ENCODE measurements around the gene HPN. TPM values are rescaled to one million over a fixed set of nuclear protein-coding genes. Genes with fewer than 3 reads are reported as not detected.

HPN gene
- polyA plus RNA-seq, 3 donors: 0.05 TPM; not detected in 2

DNA sequence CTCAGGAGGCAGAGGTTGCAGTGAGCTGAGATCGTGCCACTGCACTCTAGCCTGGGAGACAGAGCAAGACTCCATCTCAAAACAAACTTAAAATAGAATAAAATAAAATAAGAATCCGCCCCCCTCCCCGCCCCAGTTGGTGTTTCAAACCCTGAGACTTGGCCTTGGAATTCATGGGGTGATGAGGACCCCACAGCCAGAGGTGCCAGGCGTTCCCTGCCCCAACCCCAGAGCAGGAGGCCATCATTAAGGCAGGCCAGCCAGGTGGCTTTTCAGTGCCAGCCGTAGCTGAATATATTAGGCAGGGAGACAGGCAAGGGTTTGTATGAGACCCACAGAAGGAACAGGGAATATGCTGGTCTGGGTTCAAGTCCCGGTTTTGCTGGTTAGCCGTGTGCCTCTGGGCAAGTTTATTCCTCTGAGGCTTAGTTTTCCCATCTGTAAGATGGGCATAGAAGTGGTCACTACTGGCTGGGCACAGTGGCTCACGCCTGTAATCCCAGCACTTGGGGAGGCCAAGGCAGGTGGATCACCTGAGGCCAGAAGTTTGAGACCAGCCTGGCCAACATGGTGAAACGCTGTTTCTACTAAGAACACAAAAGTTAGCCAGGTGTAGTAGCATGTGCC lies 12.3 kb downstream of the HPN start:
- Mint-ChIP-seq H3K4me3 (no peak overlapping the region), H3K36me3 (no peaks in the 10 kb centered on the region), H3K4me1 (no peaks in the 10 kb centered on the region), H3K27ac (no peak overlapping the region), H3K9me3 (no peaks in the 10 kb centered on the region), H3K27me3 (ENCODE audit: low read depth in 3 of 3) (peaks cover 6 to 21% (median 15%) of the 10 kb centered on the region in 3 donors)
- no peak overlapping the region for H3K27ac ChIP-seq (ENCODE audit: low read depth in 1 of 2, low read length in 2 of 2)
- TF ChIP-seq, protein P1, sequence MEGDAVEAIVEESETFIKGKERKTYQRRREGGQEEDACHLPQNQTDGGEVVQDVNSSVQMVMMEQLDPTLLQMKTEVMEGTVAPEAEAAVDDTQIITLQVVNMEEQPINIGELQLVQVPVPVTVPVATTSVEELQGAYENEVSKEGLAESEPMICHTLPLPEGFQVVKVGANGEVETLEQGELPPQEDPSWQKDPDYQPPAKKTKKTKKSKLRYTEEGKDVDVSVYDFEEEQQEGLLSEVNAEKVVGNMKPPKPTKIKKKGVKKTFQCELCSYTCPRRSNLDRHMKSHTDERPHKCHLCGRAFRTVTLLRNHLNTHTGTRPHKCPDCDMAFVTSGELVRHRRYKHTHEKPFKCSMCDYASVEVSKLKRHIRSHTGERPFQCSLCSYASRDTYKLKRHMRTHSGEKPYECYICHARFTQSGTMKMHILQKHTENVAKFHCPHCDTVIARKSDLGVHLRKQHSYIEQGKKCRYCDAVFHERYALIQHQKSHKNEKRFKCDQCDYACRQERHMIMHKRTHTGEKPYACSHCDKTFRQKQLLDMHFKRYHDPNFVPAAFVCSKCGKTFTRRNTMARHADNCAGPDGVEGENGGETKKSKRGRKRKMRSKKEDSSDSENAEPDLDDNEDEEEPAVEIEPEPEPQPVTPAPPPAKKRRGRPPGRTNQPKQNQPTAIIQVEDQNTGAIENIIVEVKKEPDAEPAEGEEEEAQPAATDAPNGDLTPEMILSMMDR (IDR thresholded peaks at IDR 0.05): no peak
- DNase-seq: no peak
- no peak overlapping the region for H3K9ac ChIP-seq (ENCODE audit: insufficient read depth, low read length, poor library complexity, severe bottlenecking)
- H3K27me3 ChIP-seq (ENCODE audit: control insufficient read depth in 2 of 2, insufficient read depth in 2 of 2, low read length in 2 of 2): no peaks in the 10 kb centered on the region
- WGBS (ENCODE audit: insufficient coverage): 89% methylated on average over 6 of the region's 9 CpGs
- H4K20me1 ChIP-seq (ENCODE audit: insufficient read depth, low read length): no peaks in the 10 kb centered on the region
- no peaks in the 10 kb centered on the region for H3K36me3 ChIP-seq (replicated peaks in 1 of 2; ENCODE audit: control insufficient read depth in 1 of 2, insufficient read depth in 2 of 2, low read length in 2 of 2)
- no peaks in the 10 kb centered on the region for H3K79me2 ChIP-seq (ENCODE audit: insufficient read depth, low read length)
- no peaks in the 10 kb centered on the region for H3K9me3 ChIP-seq (replicated peaks in 1 of 2; ENCODE audit: control insufficient read depth in 1 of 2, insufficient read depth in 1 of 2, low read length in 2 of 2)
- H3K4me1 ChIP-seq (ENCODE audit: control insufficient read depth in 1 of 2, insufficient read depth in 2 of 2, low read length in 2 of 2): no peaks in the 10 kb centered on the region
- no peak overlapping the region for H3K4me2 ChIP-seq (replicated peaks; ENCODE audit: extremely low read depth, low read length, poor library complexity, severe bottlenecking)
- H2AFZ ChIP-seq (ENCODE audit: insufficient read depth, low read depth, low read length, poor library complexity, severe bottlenecking): no peak overlapping the region
- no peak overlapping the region for H3K4me3 ChIP-seq (replicated peaks in 1 of 3; ENCODE audit: low read depth in 2 of 3, low read length in 3 of 3)
- intact Hi-C loops (cut with micrococcal nuclease): no loop called here

DNA sequence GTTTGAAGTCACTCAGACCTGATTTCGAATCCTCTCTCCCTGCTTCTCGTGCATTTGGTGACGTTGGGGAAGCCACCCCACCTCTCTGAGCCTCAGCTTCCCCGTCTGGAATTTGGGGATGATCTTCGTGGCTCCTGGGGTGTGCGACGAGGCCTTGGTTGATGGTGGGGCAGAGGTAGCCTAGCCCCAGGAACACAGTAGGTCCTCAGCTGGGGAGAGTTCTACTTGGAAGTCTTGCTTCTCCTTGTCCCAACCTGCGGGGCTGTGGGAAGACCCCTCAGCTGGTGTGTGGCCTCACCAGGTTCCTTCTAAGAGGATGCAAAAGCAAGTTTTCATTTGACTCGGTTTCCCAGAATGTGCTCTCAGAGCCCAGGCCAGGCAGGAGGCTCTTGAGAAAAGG lies 13.1 kb downstream of the HPN start:
- 96% methylated on average over 9 of the region's 9 CpGs for WGBS (ENCODE audit: insufficient coverage)
- no peak overlapping the region for H2AFZ ChIP-seq (ENCODE audit: insufficient read depth, low read depth, low read length, poor library complexity, severe bottlenecking)
- no peaks in the 10 kb centered on the region for H3K4me1 ChIP-seq (ENCODE audit: control insufficient read depth in 1 of 2, insufficient read depth in 2 of 2, low read length in 2 of 2)
- Mint-ChIP-seq H3K36me3 (no peaks in the 10 kb centered on the region), H3K4me1 (no peaks in the 10 kb centered on the region), H3K27me3 (ENCODE audit: low read depth in 3 of 3) (peaks cover 6 to 21% (median 16%) of the 10 kb centered on the region in 3 donors), H3K9me3 (no peaks in the 10 kb centered on the region), H3K27ac (no peak overlapping the region), H3K4me3 (no peak overlapping the region)
- H3K27ac ChIP-seq (ENCODE audit: low read depth in 1 of 2, low read length in 2 of 2): no peak overlapping the region
- H3K36me3 ChIP-seq (replicated peaks in 1 of 2; ENCODE audit: control insufficient read depth in 1 of 2, insufficient read depth in 2 of 2, low read length in 2 of 2): no peaks in the 10 kb centered on the region
- no peaks in the 10 kb centered on the region for H3K9me3 ChIP-seq (replicated peaks in 1 of 2; ENCODE audit: control insufficient read depth in 1 of 2, insufficient read depth in 1 of 2, low read length in 2 of 2)
- H3K4me3 ChIP-seq (replicated peaks in 1 of 3; ENCODE audit: low read depth in 2 of 3, low read length in 3 of 3): no peak overlapping the region
- no peak overlapping the region for H3K9ac ChIP-seq (ENCODE audit: insufficient read depth, low read length, poor library complexity, severe bottlenecking)
- TF ChIP-seq, protein P1 (IDR thresholded peaks at IDR 0.05): no peak
- DNase-seq: no peak
- intact Hi-C loops (cut with micrococcal nuclease): no loop called here
- no peaks in the 10 kb centered on the region for H3K27me3 ChIP-seq (ENCODE audit: control insufficient read depth in 2 of 2, insufficient read depth in 2 of 2, low read length in 2 of 2)
- H4K20me1 ChIP-seq (ENCODE audit: insufficient read depth, low read length): no peaks in the 10 kb centered on the region
- H3K4me2 ChIP-seq (replicated peaks; ENCODE audit: extremely low read depth, low read length, poor library complexity, severe bottlenecking): no peak overlapping the region
- no peaks in the 10 kb centered on the region for H3K79me2 ChIP-seq (ENCODE audit: insufficient read depth, low read length)
